T-helper 9 cell (primary cell): ENCODE results near the gene WIF1.

ENCODE experiments used
- DNase-seq: peaks from one replicate; pipeline ENCODE4 v3.0.0-alpha.2; 2020
- total RNA-seq, 2 donors: gene quantifications; one replicate each; lab custom pipeline; 2026; lab: John Stamatoyannopoulos, UW

The WIF1 gene, protein sequence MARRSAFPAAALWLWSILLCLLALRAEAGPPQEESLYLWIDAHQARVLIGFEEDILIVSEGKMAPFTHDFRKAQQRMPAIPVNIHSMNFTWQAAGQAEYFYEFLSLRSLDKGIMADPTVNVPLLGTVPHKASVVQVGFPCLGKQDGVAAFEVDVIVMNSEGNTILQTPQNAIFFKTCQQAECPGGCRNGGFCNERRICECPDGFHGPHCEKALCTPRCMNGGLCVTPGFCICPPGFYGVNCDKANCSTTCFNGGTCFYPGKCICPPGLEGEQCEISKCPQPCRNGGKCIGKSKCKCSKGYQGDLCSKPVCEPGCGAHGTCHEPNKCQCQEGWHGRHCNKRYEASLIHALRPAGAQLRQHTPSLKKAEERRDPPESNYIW
- total RNA-seq, result 0 reads per million in 2 donors

DNA sequence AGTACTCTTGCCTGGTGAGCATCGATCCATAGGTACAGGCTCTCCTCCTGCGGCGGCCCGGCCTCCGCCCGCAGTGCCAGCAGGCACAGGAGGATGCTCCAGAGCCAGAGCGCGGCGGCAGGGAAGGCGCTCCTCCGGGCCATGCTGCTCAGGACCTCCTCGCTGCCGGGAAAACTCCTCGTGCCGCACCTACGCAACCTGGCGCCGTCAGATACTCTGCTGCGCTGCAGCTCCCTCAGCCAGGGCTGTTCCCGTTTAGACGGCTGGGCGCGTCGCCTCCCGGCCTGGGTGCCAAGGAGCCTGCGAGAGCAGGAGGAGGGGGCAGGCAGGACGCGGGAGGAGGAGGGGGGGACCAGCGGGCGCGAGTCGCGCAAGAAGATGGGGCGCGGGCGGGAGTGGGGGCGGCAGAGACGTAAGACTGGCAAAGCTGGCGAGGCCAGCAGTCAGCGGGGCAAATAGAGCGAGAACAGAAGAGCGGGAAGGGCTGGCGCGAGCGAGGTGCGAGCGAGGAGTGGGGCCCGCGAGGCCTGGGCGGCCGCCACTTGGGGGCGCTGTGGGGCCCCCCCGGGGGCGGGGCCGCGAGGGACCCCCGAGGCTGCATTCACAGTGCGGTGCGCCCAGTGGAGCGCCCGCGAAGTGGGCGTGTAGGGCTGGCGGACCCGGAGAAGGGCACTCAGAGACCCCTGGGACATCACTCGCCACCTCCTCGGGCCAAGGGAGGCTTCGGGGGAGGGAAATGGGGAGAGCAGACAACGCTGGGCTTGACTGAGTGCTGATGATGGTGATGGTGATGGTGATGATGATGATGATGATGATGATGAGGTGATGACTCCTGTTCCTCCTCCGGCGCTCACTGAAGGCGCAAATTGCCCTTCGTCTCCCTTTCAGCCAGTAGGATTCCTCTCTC is at the start of gene WIF1:
Gene WIF1 (minus strand): TSS at position 257 of the 907 bp plus-strand sequence. CDS start 114 bp downstream, at position 143.
- no peak for DNase-seq

DNA sequence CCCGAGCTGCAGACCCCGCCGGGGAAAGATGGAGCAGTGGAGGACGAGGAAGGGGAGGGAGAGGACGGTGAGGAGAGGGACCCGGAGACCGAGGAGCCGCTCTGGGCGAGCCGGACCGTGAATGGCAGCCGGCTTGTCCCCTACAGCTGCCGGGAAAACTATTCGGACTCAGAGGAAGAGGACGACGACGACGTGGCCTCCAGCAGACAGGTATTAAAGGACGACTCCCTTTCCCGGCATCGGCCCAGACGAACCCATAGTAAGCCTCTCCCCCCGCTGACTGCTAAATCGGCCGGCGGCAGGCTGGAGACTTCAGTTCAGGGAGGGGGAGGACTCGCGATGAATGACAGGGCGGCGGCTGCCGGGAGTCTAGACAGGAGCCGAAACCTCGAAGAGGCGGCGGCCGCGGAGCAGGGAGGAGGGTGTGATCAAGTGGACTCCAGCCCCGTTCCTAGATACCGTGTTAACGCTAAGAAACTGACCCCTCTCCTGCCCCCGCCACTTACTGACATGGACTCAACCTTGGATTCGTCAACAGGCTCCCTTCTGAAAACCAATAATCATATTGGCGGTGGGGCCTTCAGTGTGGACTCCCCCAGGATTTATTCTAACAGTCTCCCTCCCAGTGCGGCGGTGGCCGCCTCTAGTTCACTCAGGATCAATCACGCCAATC is 49.2 kb upstream of the WIF1 start:
- DNase-seq, result peak; percentile 66

DNA sequence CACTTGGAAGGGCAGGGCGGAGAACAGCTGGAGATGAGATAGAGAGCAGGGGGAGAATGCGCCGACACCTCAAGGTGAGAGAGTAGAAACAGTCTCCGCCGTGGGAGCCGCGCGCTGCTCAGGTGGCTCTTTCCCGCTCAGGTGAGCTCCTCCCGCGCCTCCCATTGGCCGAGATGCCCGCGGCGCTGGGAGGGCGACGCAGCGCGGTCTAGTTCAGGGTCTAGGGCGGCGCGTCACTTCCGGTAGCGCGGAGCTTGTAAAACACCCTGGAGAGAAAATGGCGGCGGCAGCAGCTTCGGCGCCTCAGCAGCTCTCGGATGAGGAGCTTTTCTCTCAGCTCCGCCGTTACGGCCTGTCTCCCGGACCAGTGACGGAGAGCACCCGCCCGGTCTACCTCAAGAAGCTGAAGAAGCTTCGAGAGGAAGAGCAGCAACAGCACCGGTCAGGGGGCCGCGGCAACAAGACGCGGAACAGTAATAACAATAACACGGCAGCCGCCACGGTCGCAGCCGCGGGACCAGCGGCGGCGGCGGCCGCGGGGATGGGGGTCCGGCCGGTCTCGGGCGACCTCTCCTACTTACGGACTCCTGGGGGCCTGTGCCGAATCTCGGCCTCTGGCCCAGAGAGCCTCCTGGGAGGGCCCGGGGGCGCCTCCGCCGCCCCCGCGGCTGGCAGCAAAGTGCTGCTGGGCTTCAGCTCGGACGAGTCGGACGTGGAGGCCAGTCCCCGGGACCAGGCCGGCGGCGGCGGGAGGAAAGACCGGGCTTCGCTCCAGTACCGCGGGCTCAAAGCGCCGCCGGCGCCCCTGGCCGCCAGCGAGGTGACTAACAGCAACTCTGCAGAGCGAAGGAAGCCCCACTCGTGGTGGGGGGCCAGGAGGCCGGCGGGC is 48.5 kb upstream of the WIF1 start, which contains the start of gene LEMD3:
Gene LEMD3 (plus strand): TSS at position 264 of the 889 bp plus-strand sequence. CDS start 14 bp downstream, at position 278.
- DNase-seq, result peak; percentile 93

DNA sequence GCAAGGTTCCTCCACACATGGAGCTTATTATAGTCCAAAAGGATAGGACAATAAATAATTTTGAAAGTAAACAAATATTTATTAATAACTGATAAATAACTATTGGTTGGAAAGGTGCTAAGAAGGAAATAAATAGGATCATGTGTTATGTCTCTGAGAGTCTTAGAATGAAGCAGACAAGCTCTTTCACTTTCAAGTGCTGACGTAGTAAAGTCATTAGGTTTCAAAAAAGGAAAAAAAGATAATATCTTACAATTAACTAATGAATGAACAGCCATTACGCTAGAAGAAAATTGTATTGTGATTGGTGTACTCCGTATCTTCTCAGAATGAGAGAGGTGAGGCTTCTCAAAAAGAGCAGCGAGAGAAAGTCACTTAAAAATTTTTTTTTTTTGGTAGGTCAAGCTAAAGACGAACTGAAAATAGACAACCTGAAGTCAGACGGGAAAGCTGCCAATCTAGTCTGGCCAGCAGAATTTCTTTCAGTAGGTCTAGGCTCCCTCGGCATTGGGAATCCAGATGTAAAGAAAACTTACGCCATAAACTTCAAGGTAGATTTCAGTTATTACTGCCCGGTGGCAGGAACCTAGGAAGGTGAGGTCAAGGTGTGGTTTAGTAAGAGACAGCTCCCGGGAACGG is 47.7 kb upstream of the WIF1 start:
- DNase-seq, result no peak

DNA sequence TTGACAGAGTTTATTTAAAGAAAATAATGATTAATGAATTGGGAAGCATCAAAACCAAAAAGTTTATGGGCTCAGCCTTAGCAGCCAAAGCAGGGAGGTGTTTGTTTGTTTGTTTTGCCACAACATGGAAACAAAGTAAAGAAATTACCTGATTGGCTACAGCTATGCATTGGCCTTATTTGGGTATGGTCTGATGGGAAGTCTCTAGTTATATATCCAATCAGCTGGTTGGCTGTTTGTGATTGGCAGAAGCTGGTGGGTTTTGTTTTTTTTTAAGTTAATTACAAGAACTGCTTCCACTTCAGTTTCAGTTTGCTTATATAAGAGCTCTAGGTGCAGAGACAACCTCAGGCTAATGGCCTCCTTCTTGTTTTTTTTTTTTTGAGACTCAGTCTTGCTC is 43.7 kb upstream of the WIF1 start:
- DNase-seq, result no peak

DNA sequence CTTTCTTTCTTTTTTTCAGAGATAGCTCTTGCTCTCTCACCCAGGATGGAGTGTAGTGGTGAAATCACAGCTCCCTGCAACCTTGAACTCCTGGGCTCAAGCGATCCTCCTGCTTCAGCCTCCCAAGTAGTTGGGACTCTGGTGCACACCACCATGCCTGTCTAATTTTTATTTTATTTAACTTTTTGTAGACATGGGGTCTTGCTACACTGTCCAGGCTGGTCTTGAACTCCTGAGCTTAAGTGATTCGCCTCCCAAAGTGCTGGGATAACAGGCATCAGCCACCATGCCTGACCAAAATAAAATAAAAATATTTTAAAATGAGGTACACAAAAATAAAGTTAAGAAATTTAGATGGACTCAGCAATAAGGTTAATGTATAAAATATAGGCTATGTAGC is 43.1 kb upstream of the WIF1 start:
- no peak for DNase-seq

DNA sequence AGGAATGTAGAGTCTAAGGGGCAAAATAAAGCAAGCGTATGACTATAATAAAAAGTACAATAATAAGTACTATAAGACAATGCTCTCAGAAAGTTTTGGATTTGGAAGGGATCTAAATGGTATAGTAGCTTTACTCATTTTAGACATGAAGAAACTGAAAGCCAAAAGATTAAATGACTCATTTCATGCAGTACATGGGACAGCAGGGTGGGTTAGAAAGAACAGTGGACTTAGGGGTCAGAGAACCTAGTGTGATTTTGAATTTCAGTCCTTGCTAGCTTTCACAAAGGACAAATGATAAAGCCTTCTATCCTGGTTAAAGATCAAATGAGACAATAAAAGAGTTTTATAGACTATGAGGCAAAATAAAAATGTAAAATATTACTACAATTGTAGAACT is 41.5 kb upstream of the WIF1 start:
- DNase-seq, result no peak

DNA sequence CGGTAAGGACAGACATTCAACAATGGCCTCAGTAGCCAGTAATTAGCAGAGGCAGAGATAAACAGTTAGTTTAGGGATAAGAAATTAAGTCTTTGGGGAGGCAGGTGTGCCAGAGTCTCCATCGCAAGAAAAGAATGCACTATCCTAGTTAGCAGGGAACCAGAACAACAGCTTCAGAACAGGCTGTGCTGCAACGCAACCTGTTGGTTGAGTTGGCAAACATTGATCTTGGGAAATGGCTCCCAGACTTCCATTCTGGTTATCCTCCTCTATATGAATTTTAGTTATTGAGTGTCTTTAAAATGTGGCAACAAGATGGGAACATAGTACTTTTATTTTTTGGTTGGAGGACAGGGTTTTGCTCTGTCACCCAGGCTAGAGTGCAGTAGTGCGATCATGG is 36.0 kb upstream of the WIF1 start:
- no peak for DNase-seq

DNA sequence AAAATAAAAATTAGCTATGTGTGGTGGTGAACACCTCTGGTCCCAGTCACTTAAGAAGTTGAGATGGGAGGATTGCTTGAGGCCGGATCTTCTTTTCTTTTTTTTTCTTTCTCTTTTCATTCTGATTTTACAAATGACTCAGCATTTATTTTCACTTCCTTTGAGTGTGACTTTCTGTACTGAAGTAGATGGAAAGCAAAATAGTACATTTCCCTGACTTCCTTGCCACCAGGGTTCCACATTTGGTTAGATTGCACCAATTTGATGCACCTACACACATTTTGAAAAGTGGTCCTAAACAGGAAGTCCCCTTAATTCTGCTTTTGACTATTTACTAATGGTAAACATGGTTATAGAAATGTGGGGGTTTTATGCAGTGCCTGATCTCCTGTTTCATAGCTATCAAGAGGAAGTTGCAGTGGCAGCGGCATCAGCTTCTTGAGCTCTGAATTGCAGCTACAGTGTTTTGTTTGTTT is 35.3 kb upstream of the WIF1 start:
- no peak for DNase-seq

DNA sequence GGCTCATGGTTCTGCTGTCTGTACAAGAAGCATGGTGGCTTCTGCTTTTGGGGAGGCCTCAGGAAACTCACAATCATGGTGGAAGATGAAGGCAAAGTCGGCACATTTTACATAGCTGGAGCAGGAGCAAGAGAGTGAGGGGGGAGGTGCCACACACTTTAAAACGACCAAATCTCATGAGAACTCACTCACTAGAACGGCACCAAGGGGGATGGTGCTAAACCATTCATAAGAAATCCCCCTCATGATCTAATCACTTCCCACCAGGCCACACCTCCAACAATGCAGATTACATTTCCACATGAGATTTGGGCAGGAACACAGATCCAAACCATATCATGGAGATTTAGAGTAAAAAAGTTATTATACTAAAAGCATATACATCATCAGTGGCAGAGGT is 34.7 kb upstream of the WIF1 start:
- DNase-seq, result no peak

DNA sequence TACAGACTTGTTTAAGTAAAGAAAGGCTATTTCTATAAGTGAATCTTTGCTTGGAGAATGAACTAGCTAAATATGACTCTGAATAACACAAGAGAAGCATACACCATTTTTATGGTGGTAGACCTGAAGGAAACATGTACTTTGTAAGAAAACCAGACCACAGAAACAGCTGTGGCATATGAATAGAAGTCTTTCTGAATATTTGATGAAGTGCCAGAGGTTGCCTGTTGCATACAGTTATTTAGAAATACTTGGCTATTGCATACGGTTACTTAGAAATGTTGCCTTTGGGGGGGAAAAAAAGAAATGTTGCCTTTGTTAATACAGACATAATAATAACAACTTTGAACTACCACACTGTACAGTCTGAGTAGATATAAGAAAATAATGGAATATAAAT is 31.5 kb upstream of the WIF1 start:
- no peak for DNase-seq

DNA sequence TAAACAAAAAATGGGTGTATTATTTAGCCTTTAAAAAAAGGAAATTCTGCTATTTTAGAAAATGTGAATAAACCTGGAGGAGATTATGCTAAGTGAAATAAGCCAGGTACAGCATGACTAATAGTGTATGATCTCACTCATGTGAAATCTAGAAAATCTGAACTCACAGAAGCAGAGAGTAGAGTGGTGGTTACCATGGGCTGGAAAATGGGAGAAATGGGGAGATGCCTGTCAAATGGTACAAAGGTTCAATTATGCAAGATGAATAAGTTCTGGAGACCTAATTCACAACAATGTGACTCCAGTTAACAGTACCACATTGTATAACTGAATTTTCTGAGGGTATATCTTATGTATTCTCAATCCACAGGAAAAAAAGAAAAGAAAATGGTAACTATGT is 30.9 kb upstream of the WIF1 start:
- DNase-seq, result no peak

DNA sequence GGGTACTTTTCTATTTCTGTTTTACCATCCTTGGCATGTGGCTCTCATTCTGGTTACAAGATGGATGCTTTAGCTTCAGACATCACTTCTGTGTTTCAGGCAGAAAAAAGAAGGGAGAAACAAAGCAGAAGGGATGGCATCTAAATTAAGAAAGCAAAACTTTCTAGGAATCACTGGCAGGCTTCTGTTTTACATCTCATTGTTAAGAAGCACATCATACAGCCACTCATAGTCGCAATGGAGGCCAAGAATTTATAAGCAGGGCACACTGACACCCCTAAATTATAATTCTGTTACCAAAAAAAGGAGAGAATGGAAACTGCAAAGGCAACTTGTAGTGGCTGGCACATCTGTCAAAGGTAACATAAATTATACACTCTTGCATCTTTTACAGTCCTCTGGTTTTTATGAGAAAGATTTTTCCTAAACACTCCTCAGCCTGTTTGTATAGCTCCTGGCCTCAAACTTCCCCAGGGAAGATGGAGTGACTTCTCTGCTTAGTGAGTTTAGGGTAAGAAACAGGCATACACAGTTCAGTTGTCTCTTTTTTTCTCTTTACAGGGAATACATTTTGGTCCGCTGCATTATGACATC is 26.3 kb upstream of the WIF1 start:
- DNase-seq, result no peak

DNA sequence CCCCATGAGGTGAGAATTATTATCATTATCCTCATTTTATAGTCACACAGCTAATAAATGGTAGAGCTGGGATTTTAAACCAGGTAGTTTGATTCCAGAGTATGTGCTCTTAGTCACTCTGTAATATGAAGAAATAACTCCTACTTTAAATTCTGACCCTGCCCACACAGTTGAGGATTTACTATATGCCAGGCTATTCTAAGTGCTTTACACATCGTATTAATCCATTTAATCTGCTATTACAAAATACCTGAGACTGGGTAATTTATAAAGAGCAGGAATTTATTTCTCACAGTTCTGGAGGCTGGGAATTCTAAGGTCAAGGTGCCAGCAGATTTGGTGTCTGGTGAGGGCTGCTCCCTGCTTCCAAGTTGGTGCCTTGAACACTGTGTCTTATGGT is 19.6 kb upstream of the WIF1 start:
- DNase-seq, result no peak

DNA sequence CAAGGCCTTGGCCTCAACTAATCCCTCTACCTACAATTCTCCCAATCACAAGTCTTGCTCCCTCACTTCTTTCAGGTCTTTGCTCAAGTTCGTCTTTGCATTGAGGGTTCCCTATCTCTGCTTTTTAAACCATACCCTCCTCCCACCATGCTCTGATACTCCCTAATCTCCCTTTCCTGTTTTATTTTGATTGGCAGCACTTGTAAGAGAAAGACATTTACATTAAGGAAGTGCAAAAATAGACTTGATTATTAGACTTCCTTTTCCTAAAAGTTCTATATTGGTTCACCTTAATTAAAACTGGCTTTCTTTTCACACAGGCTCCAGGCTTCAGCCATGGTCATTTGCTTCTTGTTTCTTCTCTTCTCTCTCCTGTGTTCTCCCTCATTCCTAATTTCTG is 18.3 kb upstream of the WIF1 start:
- no peak for DNase-seq

DNA sequence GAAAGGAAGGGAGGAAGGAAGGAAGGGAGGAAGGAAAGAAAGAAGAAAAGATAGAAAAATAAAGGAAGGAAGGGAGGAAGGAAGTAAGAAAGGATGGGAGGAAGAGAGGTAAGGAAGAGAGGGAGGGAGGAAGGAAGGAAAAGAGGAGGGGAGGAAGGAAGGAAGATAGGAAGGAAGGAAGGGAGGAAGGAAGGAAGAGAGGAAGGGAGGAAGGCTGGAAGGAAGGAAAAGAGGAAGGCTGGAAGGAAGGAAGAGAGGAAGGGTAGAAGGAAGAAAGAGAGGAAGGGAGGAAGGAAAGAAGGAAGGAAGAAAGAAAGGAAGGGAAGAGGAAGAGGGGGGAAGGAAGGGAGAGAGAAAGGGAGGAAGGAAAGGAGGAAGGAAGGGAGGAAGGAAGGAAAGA is 12.8 kb upstream of the WIF1 start:
- DNase-seq, result no peak

DNA sequence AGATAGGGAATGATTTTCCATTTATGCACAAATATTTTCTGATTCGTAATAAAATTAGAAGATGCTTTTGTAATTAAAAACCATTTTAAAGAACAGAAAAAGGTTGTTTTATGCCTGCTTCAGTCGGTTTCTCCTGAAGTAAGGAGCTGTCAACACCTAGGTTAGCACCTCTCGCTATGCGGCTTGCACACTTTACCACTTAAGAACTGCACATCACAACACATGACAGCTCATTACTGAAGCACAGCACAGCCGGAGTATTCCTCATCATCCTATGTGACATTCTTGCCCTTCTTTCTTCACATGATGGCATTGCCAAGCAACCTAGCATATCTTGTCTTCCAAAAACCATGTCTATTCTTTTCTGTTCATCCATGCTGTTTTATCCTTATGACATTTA is 5.4 kb upstream of the WIF1 start:
- DNase-seq, result no peak

DNA sequence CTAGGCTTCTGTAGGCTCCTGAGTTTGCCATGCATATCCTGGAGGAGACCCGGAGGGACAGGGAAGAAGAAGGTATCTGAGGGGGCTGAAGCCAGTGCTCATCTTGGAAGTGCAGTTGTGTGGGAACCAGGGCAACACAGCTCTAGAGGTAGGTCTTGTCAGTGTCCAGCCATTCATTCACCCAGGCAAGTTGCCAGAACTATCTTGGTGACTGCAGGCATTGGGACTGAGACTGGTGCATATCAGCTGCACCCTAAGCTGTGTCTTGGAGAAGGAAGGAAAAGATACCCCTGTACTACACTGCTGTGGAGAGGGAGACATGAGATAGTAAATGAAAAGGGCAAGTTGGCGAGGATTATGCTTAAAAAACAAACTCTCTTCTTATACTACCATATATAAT is 4.9 kb upstream of the WIF1 start:
- no peak for DNase-seq

DNA sequence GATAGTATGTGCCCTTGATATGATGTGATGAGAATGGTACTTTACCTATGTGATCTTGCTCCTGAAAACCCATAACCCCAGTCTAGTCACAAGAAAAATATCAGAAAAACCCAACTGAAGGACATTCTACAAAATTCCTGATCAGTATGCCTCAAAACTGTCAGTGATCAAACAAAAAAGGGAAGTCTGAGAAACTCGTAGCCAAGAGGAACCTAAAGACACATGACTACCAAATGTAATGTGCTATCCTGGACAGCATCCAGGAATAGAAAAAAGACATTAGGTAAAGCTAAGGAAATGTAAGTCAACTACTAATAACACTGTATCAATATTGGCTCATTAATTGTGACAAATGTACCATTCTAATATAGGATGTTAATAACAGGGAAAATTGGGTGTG is 4.1 kb upstream of the WIF1 start:
- no peak for DNase-seq

DNA sequence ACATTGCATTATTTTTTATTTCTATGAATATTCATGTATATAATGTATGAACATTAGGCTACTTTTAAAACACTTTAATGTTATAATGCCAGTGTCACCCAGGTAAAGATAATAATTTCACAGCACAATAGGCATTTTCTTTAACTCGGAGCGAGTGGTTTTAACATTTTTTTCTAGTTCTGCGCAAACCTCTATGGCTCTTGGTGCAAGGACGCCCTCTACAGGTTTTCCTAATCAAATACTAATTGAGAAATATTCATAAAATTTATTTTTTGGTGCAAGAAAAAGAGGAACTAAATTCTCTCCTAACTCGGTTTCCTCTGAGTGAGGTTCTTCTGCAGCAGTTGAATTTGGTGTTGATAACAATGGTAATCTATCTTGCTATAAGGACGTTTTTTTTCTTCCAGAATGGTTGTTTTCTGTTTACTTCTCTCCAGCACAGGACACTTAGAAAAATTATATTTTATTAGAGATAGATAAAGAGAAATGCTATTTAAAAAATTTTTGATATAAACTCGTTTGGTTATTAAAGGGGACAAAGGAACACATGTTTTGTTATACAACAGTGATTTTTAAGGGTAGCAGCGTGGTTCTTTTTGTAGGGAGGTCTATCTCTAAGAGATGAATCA is 2.4 kb upstream of the WIF1 start:
- DNase-seq, result no peak

DNA sequence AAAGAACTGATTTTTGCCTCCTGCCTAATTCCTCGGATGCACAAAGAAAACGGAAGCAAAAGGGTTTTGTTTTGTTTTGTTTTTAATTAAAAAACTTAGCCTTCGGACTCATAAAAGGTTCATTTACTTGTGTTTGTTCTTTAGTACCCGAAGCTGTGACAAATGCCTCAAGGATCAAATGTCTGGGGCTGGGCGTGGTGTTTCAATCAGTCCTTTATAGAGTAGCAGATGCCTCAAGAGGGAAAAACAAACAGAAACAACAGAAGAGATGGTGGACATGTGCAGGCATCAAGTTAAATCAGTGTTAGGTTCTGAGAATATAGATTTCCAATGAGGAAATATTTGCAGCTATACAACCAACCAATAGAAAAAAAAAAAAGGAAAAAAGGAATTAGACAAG is 1.6 kb upstream of the WIF1 start:
- no peak for DNase-seq
